IMR-90 (cell line): ENCODE results near the gene STOM. TPM values are rescaled to one million over a fixed set of nuclear protein-coding genes. Genes with fewer than 3 reads are reported as not detected.

ENCODE experiments used
- ATAC-seq: fragments of 200-7000 bp; cut with Tn5 transposase; 2 replicates; pipeline ENCODE4 v1.9.1; 2020; ENCODE audit warnings: low read depth, mild to moderate bottlenecking, moderate library complexity
- BruUV-seq: library from RNA; stranded (reverse); fragments of 400-500 nt; replicated peaks from 2 replicates; lab custom pipeline; 2021; lab: Mats Ljungman, UMichigan
- CTCF ChIA-PET: fragments of 300-600 bp; formaldehyde crosslinking; extraction: SDS; loops from one replicate; lab custom pipeline; 2021; ENCODE audit warnings: antibody characterized with exemption; lab: Yijun Ruan, JAX
- POLR2A ChIA-PET: fragments of 300-600 bp; sonication (Branson Sonifier 250); formaldehyde crosslinking; loops from one replicate; lab custom pipeline; 2022; ENCODE audit warnings: antibody characterized with exemption; ENCODE audit not compliant: unreplicated experiment; lab: Charles Lee
- DNase-seq: peaks from one replicate; pipeline ENCODE4 v3.0.0; 2013
- H2AFZ ChIP-seq: replicated peaks from 2 replicates; pipeline ENCODE3; 2013; ENCODE audit warnings: low read length, mild to moderate bottlenecking; ENCODE audit not compliant: poor library complexity
- H2AK5ac ChIP-seq: 2 replicates; pipeline ENCODE4 v1.6.1; 2013; ENCODE audit warnings: low read depth, low read length, inconsistent platforms
- H2AK9ac ChIP-seq: replicated peaks from 2 replicates; pipeline ENCODE3; 2013; ENCODE audit warnings: mild to moderate bottlenecking, low read depth, low read length, moderate library complexity; ENCODE audit not compliant: poor library complexity
- H2BK120ac ChIP-seq: 2 replicates; pipeline ENCODE4 v1.6.1; 2013; ENCODE audit warnings: low read depth, low read length, inconsistent platforms
- H2BK15ac ChIP-seq: 3 replicates; pipeline ENCODE4 v1.6.1; 2013; ENCODE audit warnings: low read depth, low read length, inconsistent platforms
- H2BK20ac ChIP-seq: 2 replicates; pipeline ENCODE4 v1.6.1; 2013; ENCODE audit warnings: low read depth, mild to moderate bottlenecking, inconsistent platforms, low read length, moderate library complexity
- H2BK5ac ChIP-seq: 2 replicates; pipeline ENCODE4 v1.6.1; 2013; ENCODE audit warnings: mild to moderate bottlenecking, low read depth, low read length, inconsistent platforms; ENCODE audit not compliant: poor library complexity, severe bottlenecking
- H3K14ac ChIP-seq: replicated peaks from 2 replicates; pipeline ENCODE4 v1.6.1; 2013; ENCODE audit warnings: low read depth, low read length, inconsistent platforms
- H3K18ac ChIP-seq: 2 replicates; pipeline ENCODE4 v1.6.1; 2013; ENCODE audit warnings: low read depth, low read length, control low read depth
- H3K23ac ChIP-seq: 2 replicates; pipeline ENCODE4 v1.6.1; 2013; ENCODE audit warnings: low read depth, low read length, inconsistent platforms
- H3K27ac ChIP-seq: 2 replicates; pipeline ENCODE4 v1.5.1; 2013; ENCODE audit warnings: mild to moderate bottlenecking, control low read depth, low read length; ENCODE audit not compliant: insufficient read depth
- H3K27me3 ChIP-seq: 2 replicates; pipeline ENCODE4 v1.6.1; 2013; ENCODE audit warnings: low read length; ENCODE audit not compliant: control insufficient read depth, insufficient read depth
- H3K36me3 ChIP-seq: 2 replicates; pipeline ENCODE4 v1.6.1; 2013; ENCODE audit warnings: low read length, mixed read lengths; ENCODE audit not compliant: control insufficient read depth, insufficient read depth
- H3K4ac ChIP-seq: 2 replicates; pipeline ENCODE4 v1.6.1; 2013; ENCODE audit warnings: low read depth, low read length, inconsistent platforms
- H3K4me1 ChIP-seq: 2 replicates; pipeline ENCODE4 v1.6.1; 2013; ENCODE audit warnings: low read length, mixed read lengths; ENCODE audit not compliant: control insufficient read depth, insufficient read depth
- H3K4me2 ChIP-seq: 2 replicates; pipeline ENCODE4 v1.6.1; 2013; ENCODE audit warnings: low read depth, mild to moderate bottlenecking, control low read depth, low read length, moderate library complexity
- H3K4me3 ChIP-seq: 2 replicates; pipeline ENCODE4 v1.5.1; 2013; ENCODE audit warnings: low read depth, mild to moderate bottlenecking, control low read depth, low read length, moderate library complexity; ENCODE audit not compliant: insufficient read depth
- H3K56ac ChIP-seq: 2 replicates; pipeline ENCODE4 v1.6.1; 2013; ENCODE audit warnings: low read length, inconsistent platforms; ENCODE audit not compliant: insufficient read depth; ENCODE audit errors: extremely low read depth
- H3K79me1 ChIP-seq, 2 experiments: 2 replicates each; pipeline ENCODE4 v1.6.1; 2013; ENCODE audit warnings: low read length in 2 of 2, inconsistent platforms in 1 of 2, low read depth in 1 of 2
- H3K9ac ChIP-seq: 2 replicates; pipeline ENCODE4 v1.6.1; 2013; ENCODE audit warnings: low read depth, low read length, control low read depth
- H3K9me1 ChIP-seq: 2 replicates; pipeline ENCODE4 v1.6.1; 2013; ENCODE audit warnings: low read length, inconsistent platforms; ENCODE audit not compliant: insufficient read depth
- H3K9me3 ChIP-seq: 2 replicates; pipeline ENCODE4 v1.6.1; 2013; ENCODE audit warnings: low read length; ENCODE audit not compliant: control insufficient read depth, insufficient read depth
- H4K20me1 ChIP-seq: 2 replicates; pipeline ENCODE4 v1.6.1; 2013; ENCODE audit warnings: low read length, inconsistent platforms; ENCODE audit not compliant: insufficient read depth
- H4K5ac ChIP-seq: 2 replicates; pipeline ENCODE4 v1.6.1; 2013; ENCODE audit warnings: mild to moderate bottlenecking, low read depth, low read length, control low read depth
- H4K8ac ChIP-seq, 2 experiments: 2 replicates each; pipeline ENCODE4 v1.6.1; 2013; ENCODE audit warnings: low read depth in 2 of 2, low read length in 2 of 2, control low read depth in 1 of 2, inconsistent platforms in 1 of 2
- H4K91ac ChIP-seq: 2 replicates; pipeline ENCODE4 v1.6.1; 2013; ENCODE audit warnings: low read depth, low read length, inconsistent platforms; ENCODE audit not compliant: insufficient read depth
- CEBPB ChIP-seq: IDR thresholded peaks from 2 replicates; pipeline ENCODE4 v1.6.1; 2012; ENCODE audit warnings: low read depth, low read length, improper control_type of control experiment
- MXI1 ChIP-seq: IDR thresholded peaks from 2 replicates; pipeline ENCODE4 v1.6.1; 2012; ENCODE audit warnings: low read depth, mild to moderate bottlenecking, low read length, moderate library complexity, borderline replicate concordance
- NFE2L2 ChIP-seq: fragments of 150-350 bp; IDR thresholded peaks from 2 replicates; pipeline ENCODE4 v1.6.1; 2016; ENCODE audit warnings: low read depth, mild to moderate bottlenecking, low read length
- POLR2A ChIP-seq: IDR thresholded peaks from 2 replicates; pipeline ENCODE4 v1.6.1; 2012; ENCODE audit warnings: mild to moderate bottlenecking, low read depth, low read length
- RAD21 ChIP-seq: IDR thresholded peaks from 2 replicates; pipeline ENCODE4 v1.6.1; 2012; ENCODE audit warnings: low read length, improper control_type of control experiment
- RCOR1 ChIP-seq: IDR thresholded peaks from 2 replicates; pipeline ENCODE4 v1.6.1; 2012; ENCODE audit warnings: mild to moderate bottlenecking, low read length, improper control_type of control experiment; ENCODE audit not compliant: insufficient replicate concordance
- RFX5 ChIP-seq: IDR thresholded peaks from 2 replicates; pipeline ENCODE4 v1.8.0; 2012; ENCODE audit warnings: low read depth, mild to moderate bottlenecking, low read length, moderate library complexity
- SMC3 ChIP-seq: fragments of 150-350 bp; IDR thresholded peaks from 2 replicates; pipeline ENCODE4 v1.6.1; 2016; ENCODE audit warnings: low read depth, mild to moderate bottlenecking, antibody characterized with exemption, low read length, moderate library complexity
- whole genome bisulfite sequencing, 2 experiments: methylation state at CpG; one replicate each; pipeline versions ENCODE4 v1.1.5 to v1.1.7; 2013; ENCODE audit warnings: missing lambda C conversion rate in 2 of 2; ENCODE audit not compliant: insufficient read length in 1 of 2; ENCODE audit errors: extremely low coverage in 2 of 2; 5-methylcytosine and 5-hydroxymethylcytosine counted together
- dilution Hi-C: fragments of 300-500 bp; cut with HindIII; formaldehyde crosslinking; loops from one replicate; pipeline ENCODE4 v1.14.3; 2018; ENCODE audit warnings: low sequenced_read_pairs; ENCODE audit not compliant: unreplicated experiment
- in situ Hi-C: fragments of 300-500 bp; cut with MboI; formaldehyde crosslinking; loops from 3 replicates; pipeline ENCODE4 v1.14.3; 2019; ENCODE audit warnings: low sequenced_read_pairs, inconsistent platforms, mixed read lengths
- intact Hi-C: fragments of 100-400 bp; cut with micrococcal nuclease; formaldehyde crosslinking; loops from 2 replicates; pipeline ENCODE4 v1.10.0; 2022
- polyA plus RNA-seq, 3 experiments: library from polyadenylated mRNA; depleted of rRNA; stranded (reverse); fragments of >200 nt; gene quantifications; 2 replicates each; pipeline ENCODE4 v1.2.3, GENCODE V29; 2012; ENCODE audit warnings: low replicate concordance in 1 of 3
- total RNA-seq: library from RNA; depleted of rRNA; stranded (reverse); fragments of >200 nt; gene quantifications from 2 replicates; pipeline ENCODE4 v1.2.3, GENCODE V29; 2012
- TF ChIP-seq, protein P1 (sequence below): fragments of 150-350 bp; IDR thresholded peaks from 2 replicates; pipeline ENCODE4 v1.6.1; 2016; ENCODE audit warnings: low read depth, mild to moderate bottlenecking, low read length, moderate library complexity, borderline replicate concordance
- TF ChIP-seq, protein P2 (sequence below): fragments of 150-350 bp; IDR thresholded peaks from 2 replicates; pipeline ENCODE4 v1.6.1; 2017; ENCODE audit warnings: mild to moderate bottlenecking, antibody characterized with exemption, low read length, low read depth
- TF ChIP-seq, protein P3 (sequence below): conservative IDR thresholded peaks from 2 replicates; pipeline ENCODE4 v1.5.1; 2012; ENCODE audit warnings: mild to moderate bottlenecking, low read depth, low read length, improper control_type of control experiment

Gene STOM
- total and polyA plus RNA-seq, 2 of the 4 experiments (the other 2 are of a cell fraction), result 78.4 to 84.8 TPM

DNA sequence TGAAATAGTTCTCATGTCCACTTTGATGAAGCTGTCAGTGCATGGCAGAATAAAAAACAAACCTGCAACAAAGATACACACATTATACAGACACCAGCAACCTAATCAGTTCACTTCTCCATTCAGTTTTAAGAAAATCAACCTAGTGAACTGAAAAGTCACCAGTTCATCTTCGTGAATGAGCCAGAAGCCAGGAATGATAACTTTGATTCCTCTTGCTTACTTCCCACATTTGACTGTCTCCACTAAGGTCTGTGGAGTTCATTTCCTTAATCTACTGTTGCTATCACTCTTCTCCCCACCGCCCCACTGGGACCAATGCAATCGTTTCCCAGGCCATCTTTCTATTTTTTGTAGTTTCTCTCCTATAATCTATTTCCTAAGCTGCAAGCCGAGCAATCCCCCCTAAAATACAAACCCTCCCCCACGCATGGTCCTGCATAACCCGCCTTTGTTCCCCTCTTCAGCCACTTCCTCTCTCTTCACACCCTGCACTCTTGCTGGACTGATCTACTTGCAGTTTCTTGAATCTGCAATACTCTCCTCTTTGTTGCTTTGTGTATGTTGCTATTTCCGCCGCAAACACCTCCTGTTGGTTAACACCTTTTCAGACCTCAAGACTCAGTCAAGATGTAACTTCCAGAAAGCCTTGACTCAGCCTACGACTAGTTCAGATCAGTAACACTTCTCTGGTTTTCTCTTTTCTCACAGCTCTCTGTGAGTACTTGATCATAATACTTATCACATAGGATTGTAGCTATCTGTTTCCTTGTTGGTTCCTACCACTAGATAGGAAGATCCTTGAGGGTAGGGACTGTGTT, 16.6 kb downstream of the STOM start:
- in situ Hi-C loops (no loop called here), intact Hi-C loops (no loop called here), dilution Hi-C loops (no loop called here)
- peaks cover 26% of the 10 kb centered on the region for H3K4me1 ChIP-seq
- peak overlapping the region; percentile 97 for H2BK20ac ChIP-seq
- peak overlapping the region; percentile 89 for H4K91ac ChIP-seq
- H2BK120ac ChIP-seq, result peak overlapping the region; percentile 96
- peak overlapping the region; percentile 89; the same call in 1 of the 2 replicates for H4K5ac ChIP-seq
- H2AK5ac ChIP-seq, result peak overlapping the region; percentile 97
- H3K36me3 ChIP-seq, result peaks cover 32% of the 10 kb centered on the region
- H2AFZ ChIP-seq, result no peak overlapping the region
- peak overlapping the region; percentile 57 for H2AK9ac ChIP-seq
- CTCF ChIA-PET, result no interaction called here
- H2BK15ac ChIP-seq, result peak overlapping the region; percentile 93
- DNase-seq, result no peak
- H3K79me1 ChIP-seq, result peaks cover 23 to 56% of the 10 kb centered on the region in 2 experiments
- H3K4ac ChIP-seq, result peak overlapping the region; percentile 91
- peak overlapping the region; percentile 94 for H3K14ac ChIP-seq
- TF ChIP-seq NFE2L2 (no peak), RCOR1 (no peak), MXI1 (no peak), RAD21 (no peak), POLR2A (no peak), RFX5 (no peak), CEBPB (no peak), SMC3 (no peak)
- TF ChIP-seq, protein P1, sequence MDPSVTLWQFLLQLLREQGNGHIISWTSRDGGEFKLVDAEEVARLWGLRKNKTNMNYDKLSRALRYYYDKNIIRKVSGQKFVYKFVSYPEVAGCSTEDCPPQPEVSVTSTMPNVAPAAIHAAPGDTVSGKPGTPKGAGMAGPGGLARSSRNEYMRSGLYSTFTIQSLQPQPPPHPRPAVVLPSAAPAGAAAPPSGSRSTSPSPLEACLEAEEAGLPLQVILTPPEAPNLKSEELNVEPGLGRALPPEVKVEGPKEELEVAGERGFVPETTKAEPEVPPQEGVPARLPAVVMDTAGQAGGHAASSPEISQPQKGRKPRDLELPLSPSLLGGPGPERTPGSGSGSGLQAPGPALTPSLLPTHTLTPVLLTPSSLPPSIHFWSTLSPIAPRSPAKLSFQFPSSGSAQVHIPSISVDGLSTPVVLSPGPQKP, result no peak
- TF ChIP-seq, protein P2, sequence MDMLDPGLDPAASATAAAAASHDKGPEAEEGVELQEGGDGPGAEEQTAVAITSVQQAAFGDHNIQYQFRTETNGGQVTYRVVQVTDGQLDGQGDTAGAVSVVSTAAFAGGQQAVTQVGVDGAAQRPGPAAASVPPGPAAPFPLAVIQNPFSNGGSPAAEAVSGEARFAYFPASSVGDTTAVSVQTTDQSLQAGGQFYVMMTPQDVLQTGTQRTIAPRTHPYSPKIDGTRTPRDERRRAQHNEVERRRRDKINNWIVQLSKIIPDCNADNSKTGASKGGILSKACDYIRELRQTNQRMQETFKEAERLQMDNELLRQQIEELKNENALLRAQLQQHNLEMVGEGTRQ, result no peak
- TF ChIP-seq, protein P3, sequence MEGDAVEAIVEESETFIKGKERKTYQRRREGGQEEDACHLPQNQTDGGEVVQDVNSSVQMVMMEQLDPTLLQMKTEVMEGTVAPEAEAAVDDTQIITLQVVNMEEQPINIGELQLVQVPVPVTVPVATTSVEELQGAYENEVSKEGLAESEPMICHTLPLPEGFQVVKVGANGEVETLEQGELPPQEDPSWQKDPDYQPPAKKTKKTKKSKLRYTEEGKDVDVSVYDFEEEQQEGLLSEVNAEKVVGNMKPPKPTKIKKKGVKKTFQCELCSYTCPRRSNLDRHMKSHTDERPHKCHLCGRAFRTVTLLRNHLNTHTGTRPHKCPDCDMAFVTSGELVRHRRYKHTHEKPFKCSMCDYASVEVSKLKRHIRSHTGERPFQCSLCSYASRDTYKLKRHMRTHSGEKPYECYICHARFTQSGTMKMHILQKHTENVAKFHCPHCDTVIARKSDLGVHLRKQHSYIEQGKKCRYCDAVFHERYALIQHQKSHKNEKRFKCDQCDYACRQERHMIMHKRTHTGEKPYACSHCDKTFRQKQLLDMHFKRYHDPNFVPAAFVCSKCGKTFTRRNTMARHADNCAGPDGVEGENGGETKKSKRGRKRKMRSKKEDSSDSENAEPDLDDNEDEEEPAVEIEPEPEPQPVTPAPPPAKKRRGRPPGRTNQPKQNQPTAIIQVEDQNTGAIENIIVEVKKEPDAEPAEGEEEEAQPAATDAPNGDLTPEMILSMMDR, result no peak
- peaks cover 17% of the 10 kb centered on the region for H3K9me1 ChIP-seq
- no peak overlapping the region; the same call in 1 of the 2 replicates for H3K9ac ChIP-seq
- H3K18ac ChIP-seq, result peak overlapping the region; percentile 92
- peak overlapping the region; percentile 82 for H3K27ac ChIP-seq
- H3K56ac ChIP-seq, result peak overlapping the region; percentile 74
- WGBS, 2 experiments, result 81% methylated on average over 3 of the region's 9 CpGs; no CpG with 5 or more reads in 1 of the 2 experiments
- BruUV-seq, result no TSS peak
- H3K27me3 ChIP-seq, result no peaks in the 10 kb centered on the region
- H4K20me1 ChIP-seq, result peaks cover 9% of the 10 kb centered on the region; the same call in 1 of the 2 replicates
- peak overlapping the region; percentile 27; the same call in 1 of the 2 replicates for H3K4me2 ChIP-seq
- H2BK5ac ChIP-seq, result peak overlapping the region; percentile 92
- H3K4me3 ChIP-seq, result no peak overlapping the region
- peak overlapping the region; percentile 40 to 90; a peak in 3 of 4 replicates for H4K8ac ChIP-seq
- POLR2A ChIA-PET, result no interaction called here
- no peak for ATAC-seq
- H3K23ac ChIP-seq, result peak overlapping the region; percentile 93
- H3K9me3 ChIP-seq, result no peaks in the 10 kb centered on the region
